Medulla oblongata (tissue), 1 donor: ENCODE measurements around the gene ARHGAP24.
A peak's percentile ranks its signal among the peaks of the same experiment; 100 is the strongest.
"Not testable (repeated sequence)": the region's sequence is repeated elsewhere in the genome, so short reads cannot be mapped to it uniquely, and the experiment has no call there.

ENCODE experiments used
- DNase-seq: peaks from one replicate; pipeline ENCODE4 v3.0.0-alpha.2; 2015; ENCODE audit errors: extremely low spot score

Gene ARHGAP24

DNA sequence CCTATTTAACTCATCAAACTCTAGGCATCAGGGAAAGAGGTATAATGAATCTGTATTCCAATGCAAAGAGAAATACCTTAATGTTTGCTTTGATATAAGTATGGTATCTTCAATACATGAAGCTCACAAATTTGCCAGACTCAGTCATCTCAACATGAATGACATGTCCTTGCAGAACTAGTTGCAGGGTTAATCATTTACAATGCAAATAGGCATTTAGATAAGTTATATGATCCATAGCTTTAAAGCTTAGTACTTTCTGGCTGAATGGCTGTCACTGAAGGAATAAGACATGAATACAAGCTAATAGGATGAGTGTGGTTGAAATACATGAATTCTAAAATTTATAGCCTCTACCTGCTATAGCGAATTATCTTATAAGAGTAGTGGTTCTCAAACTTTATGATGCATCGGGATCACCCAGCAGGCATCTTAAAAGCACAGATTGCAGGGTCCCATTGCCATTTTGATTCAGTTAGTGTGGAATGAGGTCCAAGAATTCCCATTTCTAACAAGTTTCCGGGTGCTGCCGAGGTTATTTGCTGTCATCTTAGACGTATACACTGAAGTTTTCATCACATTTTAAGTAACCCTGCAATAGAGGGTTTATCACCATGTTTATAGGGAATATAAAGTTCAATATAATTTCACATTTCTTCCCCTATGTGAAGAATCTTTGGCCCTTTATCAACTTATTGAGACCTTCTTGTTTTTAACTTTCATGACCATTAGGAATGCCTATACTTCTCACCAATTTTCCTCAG, 439.2 kb downstream of the ARHGAP24 start:
- no peak for DNase-seq

DNA sequence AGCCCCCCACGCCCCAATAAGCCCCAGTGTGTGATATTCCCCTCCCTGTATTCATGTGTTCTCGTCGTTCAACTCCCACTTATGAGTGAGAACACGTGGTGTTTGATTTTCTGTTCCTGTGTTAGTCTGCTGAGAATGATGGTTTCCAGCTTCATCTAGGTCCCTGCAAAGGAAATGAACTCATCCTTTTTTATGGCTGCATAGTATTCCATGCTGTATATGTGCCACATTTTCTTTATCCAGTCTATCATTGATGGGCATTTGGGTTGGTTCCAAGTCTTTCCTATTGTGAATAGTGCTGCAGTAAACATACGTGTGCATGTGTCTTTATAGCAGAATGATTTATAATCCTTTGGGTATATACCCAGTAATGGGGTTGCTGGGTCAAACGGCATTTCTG, 440.6 kb downstream of the ARHGAP24 start:
- not testable (repeated sequence) for DNase-seq

DNA sequence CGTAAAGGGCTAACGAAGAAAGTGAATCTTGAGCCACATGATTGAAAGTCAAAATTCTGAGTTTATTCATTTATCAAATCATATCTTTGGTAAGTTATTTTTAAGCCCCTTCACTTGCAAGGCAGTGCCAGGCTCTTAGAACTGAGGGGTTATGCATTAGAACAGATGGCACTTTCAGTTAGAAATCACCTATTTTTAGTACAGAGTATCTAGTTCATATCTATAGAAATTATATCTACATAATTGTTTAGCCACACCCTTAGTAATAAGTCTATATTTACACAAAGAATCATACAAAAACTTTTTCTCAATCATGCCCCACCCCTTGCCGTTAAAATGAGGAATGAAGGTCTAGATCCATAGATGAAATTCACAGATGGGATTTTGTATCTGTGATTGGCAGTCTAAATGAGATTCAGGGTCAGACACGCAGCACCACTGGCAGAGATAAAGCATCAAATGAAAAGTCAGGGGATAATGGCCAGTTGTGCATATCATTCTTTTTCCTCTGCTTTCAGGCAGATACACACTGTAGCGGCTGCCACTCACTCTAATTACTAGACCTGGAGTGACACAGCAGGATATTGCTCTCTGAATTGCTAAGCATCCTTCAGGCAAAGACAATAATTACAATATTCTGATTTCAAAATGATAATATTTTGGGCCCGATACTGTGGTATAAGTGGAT, 444.4 kb downstream of the ARHGAP24 start:
- no peak for DNase-seq

DNA sequence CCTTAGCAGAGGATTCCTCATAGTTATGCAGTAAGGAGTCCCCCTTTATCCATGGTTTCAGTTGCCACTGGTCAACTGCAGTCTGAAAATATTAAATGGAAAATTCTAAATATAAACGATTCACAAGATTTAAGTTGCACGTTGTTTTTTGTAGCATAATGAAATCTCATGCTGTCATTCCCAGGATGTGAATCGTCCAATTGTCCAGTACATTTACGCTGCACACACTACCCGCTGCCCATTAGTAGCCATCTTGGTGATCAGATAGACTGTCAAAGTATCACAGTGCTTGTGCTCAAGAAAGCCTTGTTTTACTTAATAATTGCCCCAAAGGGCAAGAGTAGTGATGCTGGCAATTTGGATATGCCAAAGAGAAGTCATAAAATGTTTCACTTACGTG, 450.1 kb downstream of the ARHGAP24 start:
- no peak for DNase-seq

DNA sequence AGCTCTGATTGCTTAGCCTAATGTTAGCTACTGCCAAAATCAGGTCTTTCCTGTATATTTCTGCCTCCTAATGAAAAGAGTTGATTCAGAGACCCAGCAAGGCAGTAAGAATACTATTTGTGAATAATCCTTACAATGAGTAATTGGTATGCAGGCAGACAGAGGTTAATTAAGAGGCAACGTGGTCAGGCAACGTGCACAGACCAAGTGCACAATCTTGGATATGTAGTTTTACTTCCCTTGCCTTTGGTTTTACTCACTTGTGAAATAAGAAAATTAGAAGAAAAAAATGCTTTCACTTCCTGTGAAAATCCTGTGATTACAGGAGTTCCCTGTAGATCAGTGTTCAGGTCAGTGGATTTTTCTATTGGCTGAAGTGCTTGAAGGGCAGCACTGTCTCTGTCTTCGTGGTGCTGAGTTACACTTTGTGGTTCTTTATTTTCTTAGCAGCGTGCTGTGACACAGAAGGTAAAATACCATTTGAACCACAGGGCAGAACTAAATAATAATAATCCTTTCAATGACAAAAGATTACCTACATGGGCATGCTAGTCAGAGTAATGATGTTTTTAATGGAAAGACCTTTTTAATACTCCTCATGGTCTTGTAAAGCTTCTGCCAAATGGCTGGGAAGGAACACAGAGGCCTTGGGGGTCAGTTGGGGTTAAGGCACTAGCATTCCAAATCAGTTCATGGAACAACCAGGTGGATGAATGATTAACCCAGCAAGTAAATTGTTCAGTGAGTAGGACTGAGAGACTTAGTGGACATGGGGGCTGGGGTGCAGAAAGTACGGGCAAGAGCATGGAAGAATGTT, 454.0 kb downstream of the ARHGAP24 start:
- DNase-seq = peak; percentile 35

DNA sequence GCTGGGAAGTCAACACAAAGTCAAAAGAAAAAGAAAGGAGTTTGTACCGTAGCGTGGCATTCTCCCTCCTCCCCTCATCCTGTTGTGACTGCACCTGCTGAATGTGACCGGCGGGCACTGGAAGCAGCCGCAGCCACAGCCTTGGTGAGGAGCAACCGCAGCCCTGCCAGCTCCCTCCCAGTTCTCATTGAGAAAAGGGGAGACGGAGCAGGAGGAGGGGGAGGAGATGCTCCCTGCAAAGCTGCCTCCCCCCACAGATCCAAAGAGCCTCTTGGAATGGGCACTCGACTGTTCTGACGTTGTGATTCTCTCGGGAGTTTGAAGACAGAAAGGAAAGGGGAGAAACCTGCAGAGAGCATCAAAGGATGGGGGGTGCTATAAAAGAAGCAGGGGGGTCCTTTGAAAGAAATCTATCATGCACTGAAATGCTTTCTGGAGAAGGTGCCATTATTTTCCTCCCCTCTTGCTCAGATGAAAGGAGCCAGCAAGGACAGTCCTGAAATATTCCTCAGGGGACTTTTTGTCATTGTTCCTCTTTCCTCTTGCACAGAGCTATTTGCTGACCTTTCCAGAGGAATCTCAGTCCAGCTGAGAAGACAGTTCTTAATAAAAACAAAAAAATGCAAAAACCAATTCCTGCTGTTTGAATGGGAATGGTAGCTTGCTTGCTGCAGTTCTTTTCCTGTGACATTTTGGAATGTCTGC, 455.2 kb downstream of the ARHGAP24 start:
- DNase-seq = no peak

DNA sequence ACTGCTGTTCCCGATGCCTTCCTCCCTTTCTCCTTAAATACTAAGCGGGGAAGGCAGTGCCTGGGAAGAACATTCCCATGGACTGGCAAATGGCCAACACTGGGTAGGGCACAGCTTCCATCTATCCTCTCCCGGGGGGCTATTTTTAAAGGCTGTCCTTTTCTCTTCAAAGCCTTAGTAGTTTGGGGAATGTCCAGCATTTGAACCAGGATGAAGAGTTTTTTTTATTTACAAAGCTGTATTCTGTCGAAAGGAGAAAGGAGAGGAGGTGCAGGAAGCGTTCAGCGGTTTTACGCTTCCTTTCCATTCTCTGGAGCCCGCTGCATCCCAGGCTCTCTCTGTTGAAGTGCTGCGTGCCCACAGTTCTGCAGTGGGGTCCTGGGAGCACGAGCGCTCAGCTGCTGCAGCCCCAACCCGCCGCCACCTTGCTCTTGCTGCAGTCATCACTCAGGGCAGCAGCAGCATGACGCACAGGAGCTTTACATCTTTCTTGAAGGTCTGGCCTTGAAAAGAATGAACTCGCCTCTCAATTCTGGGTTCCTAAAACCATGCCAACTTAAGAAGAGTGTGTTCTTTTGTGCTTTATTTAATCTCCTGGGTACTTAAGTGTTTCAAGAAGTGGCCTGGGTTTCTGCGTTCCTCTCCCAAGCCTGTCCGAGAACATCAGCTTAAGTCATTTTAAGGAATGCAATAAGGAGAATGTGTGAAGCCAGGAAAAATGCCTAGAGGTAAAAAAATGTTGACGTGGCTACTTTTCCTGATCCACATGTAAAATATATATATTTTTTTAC, 457.7 kb downstream of the ARHGAP24 start:
- no peak for DNase-seq

DNA sequence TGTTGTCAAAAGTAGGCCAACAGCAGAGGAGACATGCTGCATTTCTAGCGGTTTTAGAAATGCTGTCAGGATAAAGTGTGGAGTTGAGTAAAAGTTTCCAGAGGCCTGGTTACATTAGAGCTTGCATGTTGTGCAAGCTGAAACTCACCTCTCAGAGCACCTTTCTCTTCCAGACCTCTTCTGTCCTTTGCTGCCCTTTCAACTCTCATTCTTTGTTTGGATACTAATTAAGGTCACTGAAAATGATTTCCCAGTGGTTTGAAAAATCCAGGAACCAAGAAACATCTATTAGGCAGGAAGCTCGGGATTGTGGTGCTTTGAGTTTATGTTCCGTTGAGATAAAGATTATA, 458.3 kb downstream of the ARHGAP24 start:
- no peak for DNase-seq

DNA sequence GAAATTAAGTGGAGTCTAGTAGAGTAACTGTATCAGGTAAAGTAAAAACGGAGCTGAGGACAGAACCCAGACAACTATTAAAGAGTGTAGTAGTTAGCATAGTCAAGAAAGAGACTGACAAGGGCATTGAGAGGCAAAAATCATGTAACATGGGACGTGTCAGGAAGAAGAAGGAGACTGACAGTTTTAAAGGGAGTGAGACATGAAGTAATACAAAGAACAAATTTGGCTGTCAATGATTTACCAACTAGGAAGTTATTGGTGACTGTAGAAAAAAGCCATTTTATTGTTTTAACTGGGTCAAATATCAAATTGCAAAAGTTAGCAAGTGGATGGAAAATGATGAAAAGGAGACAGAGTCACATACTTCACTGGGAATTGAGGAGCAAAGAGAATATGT, 462.6 kb downstream of the ARHGAP24 start:
- DNase-seq = no peak

DNA sequence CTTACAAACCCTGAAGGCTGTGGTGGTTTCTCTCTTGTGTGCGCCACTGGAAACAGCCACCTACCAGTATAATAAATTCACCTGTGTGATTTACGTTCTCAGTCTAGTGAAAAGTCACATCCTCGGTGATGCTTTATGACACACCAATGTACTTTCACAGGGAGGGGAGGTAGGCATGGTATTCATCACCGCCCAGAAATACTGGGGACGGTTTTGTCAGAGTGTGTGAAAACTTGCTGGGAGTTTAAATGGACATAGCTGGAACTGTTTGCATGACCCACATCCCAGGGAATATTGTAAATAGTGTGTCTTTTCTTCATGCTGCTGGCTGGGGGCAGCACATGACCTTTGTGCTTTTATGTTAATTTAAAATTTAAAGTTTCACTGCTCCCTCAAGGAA, 463.1 kb downstream of the ARHGAP24 start:
- DNase-seq = no peak

DNA sequence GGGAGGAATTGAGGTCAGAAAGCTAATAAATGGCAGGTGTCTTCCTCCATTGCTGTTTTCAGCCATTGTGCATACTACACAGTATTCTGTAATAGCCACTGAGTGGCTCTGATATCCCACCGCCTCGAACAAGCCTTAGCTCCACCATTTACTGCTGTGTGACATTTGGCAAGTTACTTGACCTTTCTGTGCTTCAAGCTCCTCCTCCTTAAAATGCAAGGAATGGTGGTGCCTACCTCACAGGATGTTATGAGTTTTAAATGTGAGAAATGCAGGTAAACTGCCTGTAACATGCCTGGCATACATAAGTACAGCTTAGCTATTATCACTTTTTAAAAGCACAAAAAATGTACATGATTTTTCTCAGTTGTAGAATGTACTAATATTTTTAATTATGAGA, 464.0 kb downstream of the ARHGAP24 start:
- no peak for DNase-seq

DNA sequence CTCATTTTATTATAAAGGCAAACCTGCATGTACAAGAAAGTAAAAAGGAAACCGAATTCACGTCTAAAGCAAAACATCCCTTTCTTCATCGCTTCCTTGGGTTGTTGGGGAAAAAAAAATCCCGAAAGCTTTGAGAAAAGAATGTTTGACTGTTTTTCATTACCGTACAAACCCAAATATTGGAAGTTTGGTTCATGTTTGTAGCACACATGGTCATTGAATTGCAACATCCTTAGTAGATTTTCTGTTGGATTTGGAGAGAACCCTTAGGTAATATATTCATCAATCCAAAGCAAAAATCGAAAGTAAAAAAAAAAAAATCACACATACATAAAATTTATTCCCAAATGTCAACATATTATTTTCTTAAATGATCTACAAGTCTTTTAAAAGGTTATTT, 464.6 kb downstream of the ARHGAP24 start:
- DNase-seq = no peak

DNA sequence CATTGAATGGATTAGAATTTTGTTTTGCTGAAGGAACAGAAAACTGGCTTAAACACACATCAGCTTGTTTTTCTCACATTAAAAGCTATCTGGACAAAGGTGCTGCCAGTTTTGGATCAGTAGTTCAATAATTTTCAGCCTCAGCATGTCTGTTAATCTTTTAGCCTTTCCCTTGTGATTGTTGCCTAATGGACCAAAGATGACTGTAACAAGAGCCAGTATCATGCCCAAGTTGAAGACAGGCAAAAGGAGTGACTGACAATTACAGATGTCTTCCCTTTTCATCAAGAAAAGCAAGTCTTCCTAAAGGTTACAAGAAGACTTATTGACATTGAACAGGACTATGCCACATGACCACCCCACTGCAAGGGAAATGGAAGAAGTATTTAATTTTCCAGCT, 465.2 kb downstream of the ARHGAP24 start:
- no peak for DNase-seq

DNA sequence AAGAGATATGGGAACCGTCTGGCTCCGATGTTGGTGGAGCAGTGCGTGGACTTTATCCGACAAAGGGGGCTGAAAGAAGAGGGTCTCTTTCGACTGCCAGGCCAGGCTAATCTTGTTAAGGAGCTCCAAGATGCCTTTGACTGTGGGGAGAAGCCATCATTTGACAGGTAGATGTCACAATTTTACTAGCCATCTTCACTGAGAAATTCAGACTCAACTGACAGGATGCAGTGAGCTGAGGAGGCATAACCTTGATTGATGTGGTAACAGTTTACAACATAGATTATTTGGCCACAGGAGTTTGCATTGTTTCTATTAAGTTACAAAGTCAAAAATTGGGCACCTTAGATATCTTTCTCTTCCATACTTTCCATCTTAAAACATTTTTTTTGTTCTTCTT, 467.2 kb downstream of the ARHGAP24 start:
- no peak for DNase-seq

DNA sequence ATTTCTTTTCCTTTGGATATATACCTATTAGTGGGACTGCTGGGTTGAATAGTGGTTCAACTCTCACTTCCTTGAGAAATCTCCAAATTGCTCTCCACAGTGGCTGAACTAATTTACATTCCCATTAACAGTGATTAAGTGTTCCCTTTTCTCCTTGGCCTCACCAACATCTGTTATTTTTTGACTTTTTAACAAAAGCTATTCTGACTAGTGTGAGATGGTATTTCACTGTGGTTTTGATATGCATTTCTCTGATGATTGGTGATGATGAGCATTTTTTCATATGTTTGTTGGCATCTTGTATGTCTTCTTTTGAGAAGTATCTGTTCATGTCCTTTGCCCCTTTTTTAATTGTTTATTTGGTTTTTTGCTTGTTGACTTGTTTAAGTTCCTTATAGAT, 471.9 kb downstream of the ARHGAP24 start:
- DNase-seq = no peak

DNA sequence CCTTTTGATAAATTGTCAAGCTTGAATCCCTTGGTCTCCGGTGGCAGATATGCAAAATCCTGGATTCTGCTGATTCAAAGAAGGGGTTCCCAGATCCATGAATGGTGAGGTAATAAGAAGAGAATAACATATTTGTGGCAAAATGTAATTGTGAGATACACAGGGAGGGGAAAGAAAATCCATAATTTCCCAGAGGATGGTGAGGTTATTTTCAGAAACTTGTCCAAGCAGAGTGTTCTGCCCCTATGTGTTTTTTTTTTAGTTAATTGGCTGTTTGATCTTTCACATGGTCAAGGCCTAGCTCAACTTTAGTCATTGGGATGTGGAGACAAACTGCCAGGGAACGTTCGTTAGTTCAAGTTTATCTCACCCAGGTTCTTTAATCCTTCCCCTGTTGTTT, 476.1 kb downstream of the ARHGAP24 start:
- no peak for DNase-seq

DNA sequence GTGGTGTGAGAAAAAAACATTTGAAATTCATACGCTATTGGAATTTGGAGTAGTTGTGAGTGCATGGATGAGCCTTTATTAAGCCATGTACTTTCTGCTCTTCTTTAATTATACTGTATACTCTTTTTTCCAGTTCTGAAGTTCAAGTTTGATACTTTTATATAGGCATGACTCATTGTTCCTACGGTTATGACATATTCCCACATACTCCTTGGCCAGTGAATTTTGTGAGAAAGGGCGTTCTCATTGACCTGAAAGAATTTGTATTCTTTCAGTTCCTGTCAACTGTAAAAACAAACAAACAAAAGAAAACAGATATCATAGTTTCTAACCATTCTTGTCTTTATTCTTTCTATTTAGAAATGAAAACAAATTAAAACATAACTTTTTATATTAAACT, 477.6 kb downstream of the ARHGAP24 start:
- no peak for DNase-seq

DNA sequence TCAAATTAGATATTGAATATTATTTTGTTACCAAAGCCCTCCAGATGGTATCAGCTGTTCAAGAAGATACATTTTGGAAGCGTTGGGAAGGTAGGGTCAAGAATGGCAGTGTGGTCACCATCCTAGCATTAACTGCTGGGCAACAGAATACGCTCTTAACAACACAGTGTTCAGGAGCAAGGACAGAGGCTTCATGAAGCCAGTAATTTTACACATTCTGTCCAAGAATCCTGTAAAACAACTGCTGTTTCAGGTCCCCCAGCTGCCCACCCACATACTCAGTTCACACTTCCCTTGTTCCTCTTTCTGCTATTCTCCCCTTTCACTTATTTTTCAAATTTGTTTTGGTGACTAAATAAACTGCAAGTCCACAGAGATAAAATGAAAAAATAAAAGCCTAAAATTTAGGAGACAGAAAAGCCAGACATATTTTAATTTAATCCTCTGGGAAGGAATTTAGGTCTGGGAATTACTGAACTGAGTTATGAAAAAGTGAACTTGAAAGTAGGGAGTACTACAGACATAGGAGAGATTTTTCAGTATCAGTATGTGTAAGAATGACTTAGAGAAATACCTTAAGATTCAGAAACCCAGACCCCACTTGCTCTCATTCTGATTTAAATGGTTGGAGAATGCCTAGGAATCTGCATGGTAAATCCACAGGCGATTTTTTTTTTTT, 478.2 kb downstream of the ARHGAP24 start:
- no peak for DNase-seq

DNA sequence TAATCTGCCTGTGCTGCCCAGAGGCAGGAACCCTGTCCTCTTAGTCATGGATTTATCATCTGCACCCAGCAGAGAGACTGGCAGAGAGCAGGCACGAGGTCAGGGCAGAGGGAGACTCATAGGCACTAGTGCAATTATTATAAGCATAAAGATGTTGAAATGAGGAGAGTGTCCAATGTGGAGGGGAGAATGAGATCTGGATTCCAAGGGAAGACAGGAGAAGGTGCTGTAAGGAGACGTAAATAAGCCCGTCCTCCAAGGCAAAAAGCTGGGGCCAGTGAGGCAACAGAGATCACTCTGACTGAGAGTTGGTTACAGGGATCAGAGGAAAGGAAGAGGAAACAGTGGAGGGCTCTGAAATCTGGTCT, 478.7 kb downstream of the ARHGAP24 start:
- no peak for DNase-seq

DNA sequence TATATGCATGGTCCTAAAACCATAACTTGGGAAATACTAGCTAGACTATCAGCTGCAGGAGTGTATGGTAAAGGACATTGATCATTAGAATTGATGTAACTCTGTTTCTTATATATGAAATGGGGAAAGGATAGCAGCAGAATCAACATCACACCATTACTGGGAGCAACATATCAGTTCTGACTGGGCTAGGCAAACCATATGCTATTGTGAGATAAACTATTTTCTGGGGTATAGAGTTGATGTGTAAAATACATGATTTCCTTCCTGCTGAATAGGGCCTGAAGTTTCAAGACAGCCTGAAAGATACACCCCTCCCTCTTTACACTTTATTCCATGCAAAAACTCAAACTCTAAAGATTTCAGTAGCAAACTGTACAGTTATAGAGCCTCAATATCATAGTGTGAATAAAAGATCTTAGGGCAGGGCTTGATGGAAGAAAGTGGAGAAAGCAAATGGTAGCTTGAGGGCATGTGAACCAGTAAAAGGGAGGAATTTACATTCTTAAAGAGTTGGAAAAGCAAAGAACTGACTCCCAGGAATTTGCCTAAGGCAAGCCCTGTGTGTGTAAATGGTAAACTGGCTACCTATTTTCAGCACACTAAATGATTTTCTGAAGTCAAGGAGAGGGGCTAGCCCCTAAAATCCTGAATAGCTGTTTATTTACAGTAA, 480.8 kb downstream of the ARHGAP24 start:
- DNase-seq = no peak
